Measurements from ENCODE around the gene LUZP2. TPM values are rescaled to one million over a fixed set of nuclear protein-coding genes. Genes with fewer than 3 reads are reported as not detected.

Gene LUZP2
- total RNA-seq, 4 donors from 2014 or later = 0.04 to 0.62 (median 0.11) TPM; not detected in 1

DNA sequence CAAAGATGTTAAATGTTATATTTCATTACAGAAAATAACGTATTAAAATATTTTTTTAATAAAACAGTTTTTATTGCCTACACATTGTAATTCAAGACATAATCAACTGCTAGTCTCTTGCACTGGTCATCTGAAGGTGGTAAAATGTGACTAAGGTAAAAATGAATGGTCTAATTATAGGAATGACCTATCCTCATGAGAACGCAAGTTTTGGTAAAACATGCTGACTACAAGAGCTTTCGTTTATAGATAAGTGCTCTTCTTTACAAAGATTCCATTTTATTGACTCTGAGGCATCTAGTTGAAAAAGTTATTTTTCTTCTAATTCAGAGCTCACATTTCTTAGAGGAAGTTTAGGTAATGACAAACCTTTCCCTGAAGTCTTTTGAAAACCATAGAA is 27.3 kb downstream of the LUZP2 start:
- no peak for DNase-seq (ENCODE audit: low spot score in 2 of 2)
- H3K4me3 ChIP-seq (ENCODE audit: low read depth, poor library complexity, severe bottlenecking) = no peak overlapping the region
- intact Hi-C loops (cut with DNase I; ENCODE audit: low total_unique reads) = no loop called here
- WGBS, 2 donors = 59 to 61% methylated on average over 3 of the region's 3 CpGs
- no peak for TF ChIP-seq CTCF (IDR thresholded peaks at IDR 0.05)
- no peak for TF ChIP-seq POLR2A (IDR thresholded peaks at IDR 0.05)

- no peak for DNase-seq (ENCODE audit: low spot score in 2 of 2)
- WGBS, 2 donors = 54 to 57% methylated on average over 3 of the region's 3 CpGs
- no peak overlapping the region for H3K4me3 ChIP-seq (ENCODE audit: low read depth, poor library complexity, severe bottlenecking)
- intact Hi-C loops (cut with DNase I; ENCODE audit: low total_unique reads) = no loop called here
- TF ChIP-seq POLR2A (IDR thresholded peaks at IDR 0.05) (no peak), CTCF (IDR thresholded peaks at IDR 0.05) (no peak)
These were observed 34.7 kb downstream of the LUZP2 start for GRCh38 chr11:24531528-24531927.

- intact Hi-C loops (cut with DNase I; ENCODE audit: low total_unique reads) = loop anchor here (10.0 kb wide), 1 partner anchor 501 kb away; no protein-coding TSS in a partner anchor
- WGBS, 2 donors = 88% methylated on average over 3 of the region's 3 CpGs
These were observed 46.9 kb downstream of the LUZP2 start for GRCh38 chr11:24543771-24544170.

GRCh38 chr11:24556693-24557092 is 59.8 kb downstream of the LUZP2 start:
- intact Hi-C loops (cut with DNase I; ENCODE audit: low total_unique reads) = no loop called here
- no peak for TF ChIP-seq CTCF (IDR thresholded peaks at IDR 0.05)
- TF ChIP-seq POLR2A (IDR thresholded peaks at IDR 0.05) = no peak
- DNase-seq (ENCODE audit: low spot score in 2 of 2) = no peak
- WGBS, 2 donors = 73 to 74% methylated on average over 3 of the region's 3 CpGs
- no peak overlapping the region for H3K4me3 ChIP-seq (ENCODE audit: low read depth, poor library complexity, severe bottlenecking)

More at GRCh38 chr11:24543771-24544170, 46.9 kb downstream of the LUZP2 start:
- TF ChIP-seq CTCF (IDR thresholded peaks at IDR 0.05) (no peak), POLR2A (IDR thresholded peaks at IDR 0.05) (no peak)
- H3K4me3 ChIP-seq (ENCODE audit: low read depth, poor library complexity, severe bottlenecking) = no peak overlapping the region
- no peak for DNase-seq (ENCODE audit: low spot score in 2 of 2)

GRCh38 chr11:24559315-24559714 is 62.5 kb downstream of the LUZP2 start:
- H3K4me3 ChIP-seq (ENCODE audit: low read depth, poor library complexity, severe bottlenecking) = no peak overlapping the region
- intact Hi-C loops (cut with DNase I; ENCODE audit: low total_unique reads) = no loop called here
- TF ChIP-seq CTCF (IDR thresholded peaks at IDR 0.05) = no peak
- no peak for DNase-seq (ENCODE audit: low spot score in 2 of 2)

GRCh38 chr11:24560324-24560723 is 63.5 kb downstream of the LUZP2 start:
- 66 to 73% methylated on average over 4 of the region's 4 CpGs for WGBS, 2 donors
- TF ChIP-seq POLR2A (IDR thresholded peaks at IDR 0.05) (no peak), CTCF (IDR thresholded peaks at IDR 0.05) (no peak)
- DNase-seq (ENCODE audit: low spot score in 2 of 2) = no peak
- H3K4me3 ChIP-seq (ENCODE audit: low read depth, poor library complexity, severe bottlenecking) = no peak overlapping the region
- intact Hi-C loops (cut with DNase I; ENCODE audit: low total_unique reads) = no loop called here
